Stimulated activated CD4-positive, alpha-beta T cell treated with anti-CD3 and anti-CD28 coated beads, Interleukin-12 subunit alpha, Interleukin-12 subunit beta, amount 100 ng/mL, for 24 hours (primary cell): ENCODE results near the gene IMMT.
A peak's percentile ranks its signal among the peaks of the same experiment; 100 is the strongest.

ENCODE experiments used
- DNase-seq, 2 experiments: peaks; one replicate each; pipeline ENCODE4 v3.0.0-alpha.2; 2020; ENCODE audit warnings: low read depth in 2 of 2

Gene IMMT

DNA sequence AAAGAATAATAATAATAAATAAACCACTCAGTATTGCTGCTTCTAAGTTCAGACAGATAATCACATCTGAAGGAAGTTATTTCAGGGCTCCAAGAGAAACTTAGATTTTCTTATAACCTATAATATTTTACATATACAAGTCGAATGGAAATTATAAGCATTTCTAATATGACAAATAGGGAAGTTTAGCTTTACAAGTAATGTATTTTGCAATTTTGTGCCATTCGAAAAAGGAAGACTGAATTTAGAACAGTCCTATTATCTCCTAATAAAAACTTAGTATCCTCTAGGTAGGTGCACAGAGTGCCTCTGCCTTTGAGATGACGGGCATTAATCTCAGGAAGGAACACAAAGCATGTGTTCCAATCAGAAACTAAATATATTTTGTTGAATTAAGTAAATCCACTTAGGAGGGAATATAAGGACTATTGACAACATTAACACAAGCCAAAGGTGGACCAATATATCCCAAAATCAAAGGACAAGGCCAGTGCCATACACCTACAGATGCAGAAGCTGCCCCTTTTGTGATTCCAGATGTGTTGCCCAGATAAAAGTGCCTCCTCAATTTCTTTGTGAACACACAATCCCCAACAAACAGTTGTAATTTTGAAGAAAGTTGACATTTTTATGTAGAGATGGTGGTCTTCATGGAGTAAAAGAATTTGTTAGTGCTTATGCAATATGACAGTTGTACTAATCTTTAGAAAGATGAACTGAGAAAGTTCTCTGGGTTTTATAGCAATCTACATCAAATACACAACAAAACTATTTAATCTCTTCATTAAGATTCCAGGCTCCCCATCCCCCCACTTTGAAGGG lies 52.6 kb downstream of the IMMT start:
- DNase-seq: no peak

DNA sequence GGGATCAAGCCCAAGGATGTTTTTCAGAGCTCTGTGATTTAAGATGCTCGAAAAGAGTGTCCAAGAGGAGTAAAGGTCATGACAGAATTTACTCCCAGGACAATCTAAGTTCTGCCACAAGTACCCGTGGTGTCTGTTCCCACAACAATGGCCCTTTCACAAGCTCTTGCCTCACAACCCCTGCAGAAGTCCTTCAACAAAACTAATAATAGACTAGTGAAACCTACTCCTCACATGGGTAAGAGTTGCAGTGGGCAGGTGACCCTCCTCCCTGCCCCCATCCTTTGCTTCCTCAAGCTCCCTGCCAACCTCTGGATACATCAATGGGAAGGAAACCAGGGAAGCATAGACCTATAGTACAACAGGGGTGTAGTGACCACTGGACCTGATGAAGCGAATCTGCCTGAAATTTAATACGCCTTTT lies 54.3 kb downstream of the IMMT start:
- no peak for DNase-seq

DNA sequence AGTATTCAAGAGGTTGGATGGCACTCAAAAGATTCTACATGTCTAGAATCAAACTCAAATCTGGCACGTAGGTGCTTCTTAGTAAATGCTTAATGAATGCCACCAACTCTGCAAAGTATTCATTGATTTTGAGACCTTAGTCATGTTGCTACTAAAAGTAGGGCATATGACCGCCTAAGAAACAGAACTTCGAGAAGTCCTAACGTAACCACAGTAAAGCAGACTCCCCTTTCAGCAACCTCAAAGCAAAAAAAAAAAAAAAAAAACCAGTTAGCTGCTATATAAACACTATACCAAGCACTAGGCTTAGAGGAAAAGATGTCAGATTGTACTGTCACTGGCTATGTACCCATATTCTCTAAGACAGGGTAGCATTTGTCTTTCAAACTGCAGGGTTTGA lies 55.3 kb downstream of the IMMT start:
- no peak for DNase-seq

DNA sequence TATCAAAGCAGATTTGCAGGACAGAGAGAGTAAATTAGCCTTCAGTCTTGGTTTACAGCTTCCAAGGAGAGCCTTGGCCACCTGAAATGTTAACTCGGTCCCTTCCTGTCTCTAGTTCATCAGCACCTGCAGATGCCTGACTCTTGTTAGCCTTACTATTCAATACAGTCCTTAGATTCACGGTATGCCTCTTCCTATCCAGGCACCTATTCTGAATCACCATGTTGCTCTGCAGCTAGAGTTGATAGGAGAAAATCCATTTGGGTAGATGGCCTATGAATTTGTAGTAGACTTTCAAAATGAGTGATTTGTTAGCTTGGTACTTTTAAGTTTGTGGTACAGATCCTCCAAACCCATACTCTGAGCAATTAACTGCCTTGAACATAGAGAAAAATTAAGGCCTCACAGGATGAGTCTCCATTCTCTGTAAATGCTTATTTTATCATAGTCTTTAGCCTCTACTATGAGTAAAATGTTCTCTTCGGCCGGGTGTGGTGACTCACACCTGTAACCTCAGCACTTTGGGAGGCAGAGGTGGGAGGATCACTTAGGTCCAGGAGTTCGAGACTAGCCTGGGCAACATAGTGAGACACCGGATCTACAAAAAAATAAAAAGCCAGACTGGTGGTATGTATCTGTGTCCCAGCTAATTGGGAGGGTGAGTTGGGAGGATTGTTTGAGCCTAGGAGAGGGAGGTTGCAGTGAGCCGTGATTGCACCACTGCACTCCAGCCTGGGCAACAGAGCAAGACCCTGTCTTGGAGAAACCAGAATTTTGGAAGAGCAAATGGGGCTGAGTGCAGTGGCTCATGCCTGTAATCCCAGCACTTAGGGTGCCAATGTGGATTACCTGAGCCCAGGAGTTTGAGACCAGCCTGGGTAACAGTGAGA lies 56.3 kb downstream of the IMMT start:
- no peak for DNase-seq

DNA sequence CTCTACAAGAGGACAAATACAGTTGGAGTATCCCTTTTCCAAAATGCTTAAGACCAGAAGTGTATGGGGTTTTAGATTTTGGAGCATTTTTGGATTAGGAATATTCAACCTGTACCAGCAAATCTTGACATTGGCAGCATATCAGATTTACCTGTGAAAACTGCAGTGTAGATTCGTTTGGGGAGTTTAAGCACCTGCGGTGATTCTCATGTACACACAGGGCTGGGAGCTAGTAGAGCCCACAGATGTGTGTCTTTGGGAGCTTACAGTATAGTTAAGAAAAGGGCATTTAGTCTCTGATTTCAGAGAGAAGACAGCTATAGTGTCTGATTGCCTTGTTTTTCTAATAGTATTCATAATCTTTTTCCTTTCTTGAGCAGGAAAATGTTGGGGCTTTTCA lies 59.1 kb downstream of the IMMT start:
- no peak for DNase-seq

DNA sequence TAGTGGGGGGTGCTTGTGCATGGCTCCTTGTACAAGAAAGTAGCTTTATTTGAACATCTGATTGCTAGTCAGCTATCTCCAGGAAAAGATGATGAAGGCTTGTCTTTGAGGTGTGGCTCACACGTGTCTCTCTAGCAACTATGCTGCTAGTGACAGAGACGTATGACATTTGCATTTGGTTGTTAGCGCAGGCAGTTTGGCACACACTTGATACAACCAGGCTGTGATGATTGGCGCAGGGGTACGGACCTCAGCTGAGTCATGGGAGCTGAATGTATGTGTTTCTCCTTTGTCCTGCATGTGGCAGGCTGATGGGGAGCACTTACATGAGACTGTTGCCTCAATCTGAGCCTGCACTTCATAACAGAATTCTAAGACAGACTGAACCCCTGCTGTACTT lies 59.6 kb downstream of the IMMT start:
- DNase-seq: no peak

DNA sequence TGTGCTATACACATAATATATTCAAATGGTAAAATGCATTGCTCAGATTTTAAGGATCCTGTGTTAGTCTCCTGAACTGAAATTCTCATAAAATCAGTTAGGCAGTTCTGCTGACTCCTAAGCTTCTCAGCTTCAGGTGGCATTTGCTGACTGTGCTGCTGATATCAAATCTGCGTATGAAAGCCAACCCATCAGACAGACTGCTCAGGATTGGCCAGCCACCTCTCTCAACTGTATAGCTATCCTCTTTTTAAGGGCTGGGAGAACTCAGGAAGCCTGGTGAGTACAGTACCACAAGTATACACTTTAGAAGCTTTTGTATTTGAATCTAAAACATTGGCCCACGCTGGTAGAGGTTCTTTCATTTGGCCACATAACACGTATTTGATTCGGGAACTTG lies 60.6 kb downstream of the IMMT start:
- no peak for DNase-seq

DNA sequence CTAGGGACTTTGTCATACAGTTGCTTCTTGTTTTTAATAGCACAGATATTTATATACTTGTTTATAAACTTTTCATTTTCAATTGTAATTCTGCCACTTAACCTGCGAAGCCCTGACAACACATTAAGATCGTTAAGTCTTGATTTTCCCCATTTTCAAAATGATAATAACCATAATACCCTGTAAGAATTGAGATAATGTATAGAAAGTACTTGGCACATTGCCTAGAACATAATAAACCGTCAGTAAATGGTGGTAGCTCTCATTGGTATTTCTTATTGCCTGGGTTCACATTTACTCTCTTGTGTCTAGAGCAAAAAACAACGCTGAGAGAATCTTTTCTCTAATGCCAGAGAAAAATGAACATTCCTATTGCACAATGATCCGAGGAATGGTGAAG lies 70.6 kb downstream of the IMMT start:
- no peak for DNase-seq

DNA sequence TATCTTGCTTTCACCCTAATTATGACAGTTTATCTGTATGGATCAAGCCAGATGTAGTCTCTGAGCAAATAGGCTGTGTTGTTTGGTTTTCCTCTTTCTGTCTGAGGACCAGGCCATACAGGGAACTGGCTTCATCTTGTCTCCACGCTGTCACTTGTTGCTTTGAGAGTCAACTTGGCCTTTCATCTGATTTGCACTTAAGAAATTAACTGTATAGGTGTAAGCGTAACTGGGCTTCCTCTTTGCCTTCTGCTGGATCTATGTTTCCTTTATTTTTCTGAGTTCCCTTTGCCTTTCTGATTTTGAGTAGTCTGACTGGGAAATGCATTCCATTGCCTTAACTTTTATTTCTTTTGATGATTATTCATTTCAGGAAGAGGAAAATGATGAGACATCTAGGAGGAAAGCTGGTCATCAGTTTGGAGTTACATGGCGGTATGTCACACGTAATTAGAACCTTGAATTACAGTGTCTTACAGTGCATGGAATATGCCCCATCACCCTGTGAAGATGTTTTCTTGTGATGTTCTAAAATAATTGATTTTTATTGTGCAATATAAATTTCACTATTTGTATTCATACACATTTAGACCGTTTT lies 71.8 kb downstream of the IMMT start:
- DNase-seq: no peak

DNA sequence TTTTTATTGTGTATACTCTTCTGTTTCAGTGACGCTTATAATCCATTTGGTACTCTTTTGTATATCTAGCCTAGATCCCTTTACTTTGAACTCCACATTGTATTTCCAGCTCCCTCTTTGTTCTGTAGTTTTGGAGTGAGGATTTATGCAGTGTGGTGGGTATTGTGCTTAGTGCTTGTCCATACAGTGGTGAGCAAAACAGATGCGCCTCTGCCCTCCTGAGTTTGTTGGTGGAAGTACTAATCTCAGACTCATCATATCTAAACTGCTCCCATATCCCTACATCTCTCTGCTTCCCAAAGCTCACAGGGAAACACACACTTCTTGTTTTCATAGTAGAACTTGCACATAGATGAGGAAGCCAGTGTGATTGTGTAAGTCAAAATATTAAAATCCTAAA lies 77.1 kb downstream of the IMMT start:
- DNase-seq: no peak

DNA sequence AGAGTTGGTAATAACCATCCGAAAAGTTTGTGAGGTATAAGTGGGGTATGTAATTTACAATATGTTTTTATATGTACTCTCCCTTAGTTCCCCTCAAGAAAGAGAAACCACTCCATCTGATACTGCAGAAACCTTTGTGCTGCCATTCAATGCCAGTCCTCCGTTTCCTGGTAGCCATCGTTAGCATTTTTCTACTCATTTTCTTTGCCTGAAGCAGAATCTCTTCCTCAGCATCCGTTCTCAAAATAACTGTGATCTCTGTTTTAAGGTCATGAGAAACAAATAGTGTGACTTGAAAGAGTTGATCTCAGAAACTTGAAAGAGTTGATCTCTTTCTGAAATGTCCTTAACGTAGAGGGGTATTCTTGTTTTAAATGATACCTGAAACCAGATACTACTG lies 88.2 kb downstream of the IMMT start:
- no peak for DNase-seq

DNA sequence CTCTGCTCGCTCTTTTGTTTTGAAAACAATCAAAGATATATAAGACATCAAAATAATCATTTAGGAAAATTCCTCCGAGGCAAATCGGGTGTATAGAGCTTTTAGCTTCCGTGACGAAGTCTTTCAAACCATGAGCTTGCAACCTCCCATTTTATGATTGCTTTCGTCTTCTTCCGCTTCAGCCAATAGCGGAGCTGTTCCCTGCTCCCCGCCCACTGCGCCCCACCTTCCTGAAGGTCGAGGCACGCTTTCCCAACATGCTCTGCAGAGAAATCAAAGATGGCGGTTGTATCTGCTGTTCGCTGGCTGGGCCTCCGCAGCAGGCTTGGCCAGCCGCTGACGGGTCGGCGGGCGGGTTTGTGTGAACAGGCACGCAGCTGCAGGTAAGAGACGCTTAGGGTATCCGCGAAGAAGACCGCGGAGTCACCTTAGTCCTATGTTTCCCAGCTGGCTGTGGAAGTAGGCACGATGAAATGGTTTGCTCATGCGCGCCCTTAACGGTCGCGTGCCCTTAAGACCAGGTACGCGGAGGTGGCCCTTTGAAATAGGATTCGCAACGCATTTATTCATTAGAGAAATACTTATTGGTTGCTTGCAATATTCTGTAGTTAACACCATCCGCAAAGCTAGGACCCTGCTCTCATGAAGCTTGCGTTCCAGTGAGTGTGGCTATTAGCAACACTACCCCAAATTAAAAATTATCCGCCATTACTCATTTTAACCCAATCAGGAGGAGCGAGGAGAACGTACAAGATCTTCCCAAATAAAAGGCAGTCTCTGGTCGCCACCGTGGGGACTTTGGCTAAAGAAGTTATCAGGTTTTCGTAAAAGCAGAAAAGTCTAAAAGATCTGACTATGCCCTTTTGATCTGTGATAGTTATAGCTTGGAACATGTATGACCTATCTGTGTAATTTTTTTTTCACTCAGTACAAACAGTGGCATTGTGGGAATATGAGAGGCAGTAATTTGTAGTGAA lies 89.0 kb downstream of the IMMT start, which contains the start of gene PTCD3:
PTCD3 (plus strand) TSS at position 267 of the 977 bp plus-strand sequence; CDS start at position 280, 13 bp downstream.
- peak; percentile 85 to 93 for DNase-seq

DNA sequence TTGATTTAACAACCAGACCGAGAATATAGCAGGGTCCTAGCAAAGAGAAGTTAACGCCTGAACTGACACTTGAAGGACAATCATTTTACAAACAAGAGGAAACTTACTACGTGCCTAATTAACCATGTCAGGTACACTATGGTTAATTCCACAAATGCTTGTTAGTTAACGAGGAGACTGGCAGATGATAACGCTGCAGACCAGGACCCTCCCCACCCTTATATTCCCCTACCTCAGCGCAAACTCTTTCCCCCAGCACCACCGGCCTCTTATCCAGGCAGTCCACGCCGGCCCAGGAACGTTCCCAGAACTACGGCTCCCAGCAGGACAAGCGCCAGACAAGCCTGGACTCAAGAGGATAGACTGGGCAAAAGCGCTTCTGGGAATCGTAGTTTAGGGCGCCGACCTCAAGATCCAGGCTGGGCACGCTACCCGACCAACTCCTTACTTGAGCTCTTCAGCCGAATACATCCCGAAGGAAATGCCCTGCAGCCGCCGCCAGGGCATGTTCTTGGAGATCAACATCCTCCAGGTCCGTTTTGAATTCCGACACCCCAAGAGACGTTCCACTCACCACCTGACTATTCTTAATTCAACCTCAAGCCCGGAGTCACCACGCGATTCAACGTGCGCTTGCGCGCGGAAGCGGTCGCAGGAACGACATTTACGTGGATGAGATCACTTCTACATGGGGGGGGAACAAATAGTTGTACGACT lies 89.9 kb downstream of the IMMT start, which contains the start of gene POLR1A:
POLR1A (minus strand) TSS at position 635 of the 717 bp plus-strand sequence; CDS start at position 525, 110 bp downstream.
- peak; percentile 68 to 70 for DNase-seq

DNA sequence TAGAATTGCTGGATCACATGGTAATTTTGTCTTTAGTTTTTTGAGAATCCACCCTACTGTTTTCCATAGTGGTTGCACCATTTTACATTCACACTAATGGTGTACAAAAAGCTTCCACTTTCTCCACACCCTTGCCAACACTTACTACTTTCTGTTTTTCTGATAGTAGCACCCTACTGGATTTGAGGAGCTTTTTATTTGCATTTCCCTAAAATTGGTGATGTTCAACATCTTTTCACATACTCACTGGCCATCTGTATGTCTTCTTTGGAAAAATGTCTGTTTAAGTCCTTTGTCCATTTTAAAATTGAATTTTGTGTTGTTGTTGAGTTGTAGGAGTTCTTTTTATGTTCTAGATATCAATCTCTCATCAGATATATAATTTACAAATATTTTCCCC lies 93.1 kb downstream of the IMMT start:
- DNase-seq: no peak

DNA sequence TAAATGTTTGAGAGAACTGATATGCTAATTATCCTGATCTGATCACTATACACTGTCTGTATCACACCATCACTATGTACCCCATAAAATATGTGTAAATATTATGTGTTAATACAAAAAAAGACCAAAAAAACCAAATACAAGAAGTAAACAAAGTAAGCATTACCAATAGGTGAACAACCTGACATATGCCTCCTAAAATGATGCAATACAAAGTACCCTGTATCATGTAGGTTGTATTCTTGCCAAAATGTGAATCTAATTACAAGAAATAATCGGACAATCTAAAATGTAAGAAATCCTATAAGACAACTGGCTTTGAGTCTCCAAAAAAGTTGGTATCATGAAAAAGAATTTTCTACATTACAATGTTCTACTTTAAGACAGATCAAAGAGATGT lies 97.3 kb downstream of the IMMT start:
- DNase-seq: no peak

DNA sequence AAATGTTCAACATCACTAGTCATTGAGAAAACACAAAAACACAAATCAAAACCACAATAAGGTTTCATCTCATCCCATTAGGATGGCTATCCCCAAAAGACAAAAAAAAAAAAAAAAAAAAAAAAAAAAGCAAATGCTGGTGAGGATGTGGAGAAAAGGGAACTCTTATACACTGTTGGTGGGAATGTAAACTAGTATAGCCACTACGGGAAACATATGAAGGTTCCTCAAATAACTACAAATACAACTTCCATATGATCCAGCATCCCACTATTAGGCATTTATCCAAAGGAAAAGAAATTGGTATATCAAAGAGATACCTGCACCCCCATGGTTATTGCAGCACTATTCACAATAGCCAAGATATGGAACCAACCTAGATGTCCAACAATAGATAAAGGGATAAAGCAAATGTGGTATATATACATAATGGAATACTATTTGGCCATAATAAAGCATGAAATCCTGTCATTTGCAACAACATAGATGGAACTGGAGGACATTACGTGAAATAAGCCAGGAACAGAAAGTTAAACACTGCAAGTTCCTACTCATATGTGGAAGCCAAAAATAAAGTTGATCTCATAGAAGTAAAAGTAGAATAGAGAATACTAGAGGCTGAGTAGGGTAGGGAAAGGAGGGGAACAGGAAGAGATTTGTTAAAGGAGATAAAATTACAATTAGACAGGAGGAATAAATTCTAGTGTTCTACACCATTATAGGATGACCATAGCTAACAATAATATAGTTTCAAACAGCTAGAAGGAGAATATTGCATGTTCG lies 98.0 kb downstream of the IMMT start:
- no peak for DNase-seq

DNA sequence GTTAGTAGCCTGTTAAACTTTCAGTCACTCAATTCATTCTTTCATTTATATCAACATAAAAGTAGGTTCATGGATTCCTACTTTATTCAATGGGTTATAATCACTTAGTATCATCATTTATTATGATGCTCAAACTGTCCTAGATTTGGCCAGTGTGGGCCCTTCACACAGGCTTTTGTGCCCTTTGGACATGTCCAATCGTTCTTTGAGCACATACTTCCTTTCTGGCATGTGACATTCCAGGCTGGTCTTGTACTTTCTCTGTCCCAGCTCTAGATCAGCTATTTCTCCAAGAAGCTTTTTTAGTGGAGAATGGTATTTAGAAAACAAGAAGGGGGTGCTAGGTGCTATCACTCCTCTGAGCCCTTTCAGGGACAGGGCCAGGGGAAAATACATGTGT lies 101.0 kb downstream of the IMMT start:
- no peak for DNase-seq
